Hindlimb muscle (tissue), 1 donor: ENCODE results near the gene OSBPL3. TPM values are rescaled to one million over a fixed set of nuclear protein-coding genes. Genes with fewer than 3 reads are reported as not detected.

ENCODE experiments used
- DNase-seq: peaks from one replicate; pipeline ENCODE4 v3.0.0-alpha.2; 2013
- polyA plus RNA-seq: library from polyadenylated mRNA; unstranded; fragments of 120-200 nt; gene quantifications from one replicate; pipeline ENCODE4 v1.2.1, GENCODE V29; 2013; ENCODE audit not compliant: insufficient read length

OSBPL3 gene
- polyA plus RNA-seq, 1 donor: 3.1 TPM

DNA sequence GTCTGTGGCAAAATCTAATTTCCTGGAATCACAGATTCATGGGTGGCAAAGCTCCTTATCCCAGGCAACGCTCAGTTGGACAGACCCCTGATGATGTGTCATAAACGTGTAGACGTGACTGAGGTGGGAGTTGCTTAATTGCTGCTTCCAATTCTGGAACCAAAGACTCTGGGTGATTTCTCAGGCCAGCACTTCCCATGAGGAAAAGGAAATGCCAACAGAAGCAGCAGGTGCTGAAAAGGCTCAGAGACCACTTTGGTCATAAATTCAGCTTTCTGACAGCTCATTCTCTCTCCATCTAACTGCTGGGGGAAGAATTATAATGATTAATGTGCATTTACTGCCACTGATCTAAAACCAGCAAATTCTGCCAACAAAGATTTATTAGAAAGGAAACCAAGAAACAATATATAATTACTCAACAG lies 88.7 kb downstream of the OSBPL3 start:
- DNase-seq: no peak

DNA sequence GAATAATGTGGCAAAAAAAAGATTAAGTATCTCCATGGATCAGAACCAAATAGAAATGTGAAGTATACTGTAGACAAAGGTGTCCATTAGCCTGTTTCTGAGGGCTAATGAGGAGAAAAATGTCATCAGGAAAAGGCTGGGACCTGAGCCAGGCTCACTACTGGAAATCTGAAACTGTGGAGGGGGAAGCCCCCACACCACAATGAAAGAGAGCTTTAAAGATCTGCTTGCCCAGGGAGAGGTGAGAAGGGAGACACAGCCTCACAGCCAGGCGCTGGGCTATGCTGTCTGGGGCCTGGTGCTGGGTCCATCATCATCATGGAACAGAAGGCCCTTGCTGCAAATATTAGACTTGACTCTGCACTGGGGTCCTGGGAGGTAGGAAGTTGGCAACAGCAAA lies 90.4 kb downstream of the OSBPL3 start:
- no peak for DNase-seq

DNA sequence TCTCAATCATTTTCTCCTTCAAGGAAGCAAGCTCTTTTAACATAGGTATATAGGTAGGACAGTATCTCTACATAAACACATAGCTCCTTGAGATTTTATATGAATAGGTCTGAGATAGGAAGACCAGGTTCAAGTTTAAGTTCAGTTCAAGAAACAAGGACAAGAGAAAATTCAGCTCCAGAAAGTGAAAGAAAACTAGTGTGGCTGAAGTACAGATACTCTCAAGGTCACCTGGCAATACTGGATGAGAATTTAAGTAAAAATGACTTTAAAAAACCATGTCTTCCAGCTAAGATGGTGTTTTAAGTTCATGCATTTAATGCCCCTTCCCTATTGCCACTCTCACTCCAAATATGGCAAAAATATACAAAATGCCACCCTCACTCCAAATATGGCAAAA lies 91.3 kb downstream of the OSBPL3 start:
- no peak for DNase-seq

DNA sequence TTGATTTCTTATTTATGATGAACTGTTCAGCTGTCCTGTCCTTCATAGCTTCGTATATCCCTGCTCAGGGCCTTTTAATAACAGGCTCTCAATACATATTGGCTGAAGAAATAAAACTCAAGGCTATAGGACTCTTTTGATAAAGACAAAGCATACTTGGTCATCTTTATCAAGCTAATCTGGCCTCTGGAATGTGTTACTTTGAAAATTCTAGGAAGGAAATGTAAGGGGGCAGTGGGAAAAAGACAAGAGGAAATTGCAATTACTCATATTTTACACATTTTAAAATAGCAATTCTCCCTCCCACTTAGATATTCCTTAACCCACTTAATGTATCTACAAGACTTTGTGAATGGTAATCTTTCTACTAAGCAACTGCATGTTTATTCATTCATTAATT lies 94.3 kb downstream of the OSBPL3 start:
- no peak for DNase-seq

DNA sequence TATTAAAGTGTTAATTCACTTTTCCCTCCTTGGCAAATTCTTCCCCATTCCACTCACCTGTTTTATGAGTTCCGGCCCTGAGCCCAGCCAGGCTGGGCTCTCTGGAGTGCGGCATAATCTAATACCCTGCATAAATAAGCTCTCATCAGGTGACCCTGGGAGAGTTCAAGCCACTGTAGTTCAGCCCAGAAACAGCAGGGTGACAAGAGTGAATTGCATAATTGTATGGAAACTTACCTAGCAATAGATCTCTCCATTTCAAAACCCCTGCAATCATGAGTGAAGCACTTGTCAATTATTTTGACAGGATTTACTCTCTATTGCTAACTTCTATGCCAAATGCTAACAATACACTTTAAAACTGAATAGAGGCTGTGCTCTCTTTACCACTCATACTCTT lies 94.7 kb downstream of the OSBPL3 start:
- DNase-seq: no peak

DNA sequence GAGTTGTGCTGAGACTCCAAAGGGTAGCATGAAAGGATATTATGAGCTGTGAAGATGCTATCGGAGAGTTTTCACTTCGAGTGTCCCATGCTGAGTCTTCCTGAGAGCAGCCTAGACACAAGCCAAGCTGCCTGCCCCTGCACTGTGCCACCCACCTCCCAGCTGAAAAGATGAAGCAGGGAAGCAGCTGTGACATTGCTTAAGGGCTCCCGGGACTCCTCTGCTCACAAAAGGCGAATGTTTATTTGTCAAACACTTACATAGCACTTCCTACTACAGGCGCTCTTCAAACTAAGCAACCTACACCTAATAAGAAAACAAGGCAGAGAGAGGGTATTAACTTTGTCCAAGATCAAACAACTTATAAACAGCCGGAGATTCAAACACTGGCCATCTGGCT lies 95.6 kb downstream of the OSBPL3 start:
- DNase-seq: no peak

DNA sequence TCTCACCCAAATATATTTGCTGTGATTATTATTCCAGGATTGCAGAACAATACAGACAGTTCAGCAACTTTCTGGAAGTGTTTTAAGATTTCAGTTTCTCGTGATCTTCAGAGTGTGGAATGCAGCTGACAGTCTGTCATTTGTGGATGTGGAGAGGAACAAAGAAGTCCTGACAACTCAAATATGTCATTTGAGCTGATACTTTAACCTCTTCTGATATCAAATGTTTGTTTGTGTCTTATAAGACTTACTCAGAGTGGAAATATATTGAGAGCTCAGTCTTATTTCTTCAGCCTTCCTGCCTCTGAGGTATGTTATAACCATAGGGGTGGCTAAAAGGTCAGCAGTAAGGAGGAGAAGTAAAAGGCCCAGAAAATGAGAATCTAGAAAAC lies 96.4 kb downstream of the OSBPL3 start:
- no peak for DNase-seq

DNA sequence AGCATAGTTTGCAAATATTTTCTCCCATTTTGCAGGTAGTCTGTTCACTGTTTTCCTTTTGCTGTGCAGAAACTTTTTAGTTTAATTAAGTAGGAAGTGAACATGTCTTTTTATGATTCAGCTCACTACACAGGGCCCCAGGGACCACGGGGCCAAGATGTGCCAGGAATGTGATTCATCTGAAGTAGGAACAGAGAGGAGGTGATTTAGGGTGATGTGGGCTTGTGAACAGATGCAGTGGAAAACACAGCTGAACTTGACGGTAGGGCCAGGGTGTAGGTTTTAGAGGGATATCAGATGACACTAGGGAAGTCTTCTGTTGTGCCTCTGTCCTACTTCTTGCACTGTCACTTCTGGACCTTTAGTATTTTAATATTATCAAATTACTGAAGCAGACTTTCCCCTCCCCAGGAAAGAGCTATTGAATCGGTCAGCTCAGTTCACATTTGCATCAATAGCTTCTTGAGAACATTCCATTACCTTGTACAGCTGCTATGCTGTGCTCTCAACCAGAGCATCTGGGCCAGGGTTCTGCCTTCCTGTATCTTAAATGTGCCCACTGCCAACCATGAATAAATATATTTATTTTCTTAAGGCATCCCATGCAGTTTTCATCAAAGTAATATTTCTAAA lies 96.9 kb downstream of the OSBPL3 start:
- DNase-seq: peak; percentile 15

DNA sequence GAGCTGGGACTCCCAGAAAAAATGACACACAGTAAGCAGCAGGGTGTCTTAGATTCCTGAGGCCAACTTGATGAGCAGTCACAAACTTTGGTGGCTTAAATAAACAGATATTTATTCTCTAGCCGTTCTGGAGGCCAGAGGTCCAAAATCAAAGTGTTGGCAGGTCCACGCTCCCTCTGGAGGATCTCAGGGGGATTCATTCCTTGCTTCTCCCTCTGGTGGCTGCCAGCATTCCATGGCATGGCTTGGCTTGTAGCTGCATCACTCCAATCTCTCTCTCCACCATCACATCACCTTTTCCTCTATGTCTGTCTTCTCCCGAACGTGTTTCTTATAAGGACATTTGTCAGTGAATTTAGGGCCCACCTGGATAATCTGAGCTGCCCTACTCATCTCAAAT lies 98.4 kb downstream of the OSBPL3 start:
- DNase-seq: no peak

DNA sequence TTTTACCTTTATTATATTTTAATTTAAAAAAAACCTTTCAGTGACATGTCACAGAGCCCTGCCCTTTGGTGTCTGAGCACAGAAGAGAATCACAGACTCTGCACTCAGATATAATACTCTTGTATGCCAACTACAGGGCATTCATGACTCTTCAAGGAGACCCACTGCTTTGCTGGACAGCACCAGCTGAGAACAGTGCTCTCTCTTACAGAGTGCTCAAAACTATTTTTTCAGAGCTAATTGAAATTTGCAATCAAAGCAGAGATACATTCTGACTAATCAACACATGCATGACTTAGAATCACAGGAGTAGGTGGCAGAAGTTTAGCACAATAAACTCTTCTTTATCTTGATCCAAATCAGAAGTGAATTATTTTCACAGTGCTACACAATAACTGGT lies 99.1 kb downstream of the OSBPL3 start:
- DNase-seq: no peak

DNA sequence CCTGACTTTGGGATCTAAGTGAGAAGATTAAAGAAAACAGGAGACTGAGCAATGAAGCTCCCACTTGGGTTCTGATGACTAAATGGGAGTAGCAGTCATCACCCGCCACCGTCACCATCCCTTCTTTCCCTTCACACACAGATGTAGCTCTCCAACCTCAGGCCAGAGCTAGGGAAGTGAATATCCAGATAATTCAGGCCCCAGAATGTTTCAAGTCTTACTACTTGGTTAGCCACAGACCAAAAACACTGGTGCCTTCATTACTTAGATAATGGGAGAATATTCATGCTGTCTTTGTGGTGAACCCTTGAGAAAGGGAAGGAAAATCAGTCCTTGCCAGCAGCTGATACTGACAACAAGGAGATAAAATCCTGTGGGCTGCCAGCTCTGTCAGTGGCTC lies 100.7 kb downstream of the OSBPL3 start:
- no peak for DNase-seq

DNA sequence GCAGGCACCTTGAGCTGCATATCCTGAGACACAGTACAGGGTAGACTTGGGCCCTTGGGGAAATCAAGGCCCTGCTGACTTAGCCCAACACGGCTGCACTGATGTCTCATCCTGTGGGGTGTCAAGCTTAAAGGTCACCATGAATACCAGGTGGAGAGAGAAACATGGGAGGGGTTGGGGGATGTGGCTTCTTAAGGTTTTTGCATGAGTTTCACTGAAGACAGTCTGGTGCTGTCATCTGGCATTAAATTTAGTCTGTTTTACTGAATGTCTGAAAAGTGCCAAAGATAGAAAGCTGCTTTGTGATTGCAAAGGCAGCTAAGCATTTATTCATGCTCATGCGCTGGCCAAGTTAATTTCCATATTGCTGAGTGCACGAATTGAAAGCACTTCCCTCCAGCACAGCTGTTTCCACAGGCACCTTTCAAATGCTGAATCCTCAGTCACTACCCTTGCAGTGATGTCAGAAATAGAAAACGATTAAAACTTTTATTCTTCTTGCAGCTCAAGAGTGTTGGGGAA lies 102.1 kb downstream of the OSBPL3 start:
- peak; percentile 51 for DNase-seq

DNA sequence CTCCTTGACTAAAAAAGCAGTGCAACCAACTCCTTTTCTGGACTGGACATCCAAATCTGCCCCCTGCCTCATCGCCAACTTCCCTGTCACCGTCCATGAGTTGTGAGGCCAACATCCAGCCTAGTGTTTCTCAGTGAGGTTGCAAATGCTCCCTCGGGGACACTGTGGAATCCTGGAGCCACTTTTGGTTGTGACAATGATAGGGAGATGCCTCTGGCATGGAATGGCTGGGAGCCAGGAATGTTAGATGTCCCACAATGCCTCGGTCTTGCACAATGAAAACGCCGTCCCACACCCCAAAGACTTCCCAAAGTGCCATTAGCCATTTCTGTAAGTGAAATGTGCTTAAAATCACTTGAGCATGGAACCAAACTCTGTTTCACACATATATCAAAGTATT lies 105.2 kb downstream of the OSBPL3 start:
- DNase-seq: no peak

DNA sequence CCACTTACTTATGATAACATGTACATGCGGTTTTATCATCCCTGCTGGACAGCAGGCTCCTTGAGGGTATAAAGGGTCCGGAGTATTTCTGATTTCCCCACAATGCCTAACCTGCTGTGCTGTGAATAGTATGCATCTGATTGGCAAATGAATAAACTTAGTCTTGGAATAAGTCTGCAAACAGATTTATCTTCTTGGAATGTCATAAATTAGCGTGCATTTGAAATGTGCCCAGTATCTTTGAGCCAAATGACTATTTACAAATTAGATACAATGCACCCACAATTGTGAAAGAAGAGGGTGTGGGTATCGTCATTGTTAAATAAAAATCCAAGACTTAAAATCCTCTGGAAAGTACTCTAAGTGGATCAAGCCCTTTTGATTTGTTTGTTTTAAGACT lies 106.0 kb downstream of the OSBPL3 start:
- no peak for DNase-seq

DNA sequence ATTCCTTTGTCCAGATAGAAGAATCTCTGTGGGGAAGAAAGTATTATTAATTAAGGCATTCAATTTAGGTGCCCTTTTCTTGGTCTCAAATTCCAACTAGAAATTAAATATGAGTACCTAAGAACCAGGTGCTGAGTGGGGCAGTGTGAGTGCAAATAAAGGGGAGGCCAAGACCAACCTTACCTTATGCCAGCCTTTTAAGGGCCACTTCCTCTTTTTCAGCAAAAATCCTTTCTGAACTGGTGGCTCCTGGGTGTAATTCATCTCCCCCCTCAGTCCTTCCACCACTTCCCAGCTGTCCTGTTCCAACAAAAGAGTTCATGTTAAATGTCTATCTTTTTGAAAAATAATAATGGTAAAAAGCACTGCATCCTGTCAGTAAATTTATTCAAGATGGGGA lies 108.2 kb downstream of the OSBPL3 start:
- DNase-seq: no peak

DNA sequence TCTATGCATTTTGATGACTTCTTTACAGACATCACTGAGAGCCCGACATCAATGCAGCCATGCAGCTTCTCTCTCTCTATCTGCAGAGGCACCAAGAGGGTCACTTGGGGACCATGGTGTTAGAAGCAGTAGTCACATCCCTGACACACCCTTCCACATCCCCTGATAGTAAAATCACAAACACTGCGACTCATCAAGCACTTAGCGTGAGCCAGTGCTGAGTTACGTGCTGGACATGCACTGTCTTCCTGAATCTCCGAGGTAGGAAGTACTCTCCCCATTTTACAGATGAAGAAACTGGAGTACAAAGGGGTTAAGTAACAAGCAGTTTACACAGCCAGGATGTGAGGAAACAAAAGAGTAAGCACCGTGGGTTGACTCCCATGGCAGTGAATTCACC lies 109.2 kb downstream of the OSBPL3 start:
- DNase-seq: no peak

DNA sequence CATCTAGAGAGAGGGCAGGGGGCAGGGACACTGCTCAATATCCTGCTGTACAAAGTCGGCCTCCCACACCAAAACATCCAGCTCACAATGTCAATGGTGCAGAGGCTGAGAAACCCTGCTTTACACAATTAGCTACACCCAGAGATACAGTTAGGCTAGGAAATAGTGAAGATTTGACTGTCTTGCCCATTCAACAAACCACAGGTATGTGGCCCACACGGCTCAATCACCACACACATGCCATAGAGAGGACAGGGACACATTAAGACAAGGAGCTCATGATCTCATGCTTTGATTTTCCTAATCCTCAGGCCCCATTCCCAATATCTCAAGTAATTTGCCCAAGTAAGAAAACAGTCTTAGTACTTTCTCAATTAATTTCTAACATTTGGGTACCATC lies 110.4 kb downstream of the OSBPL3 start:
- DNase-seq: no peak

DNA sequence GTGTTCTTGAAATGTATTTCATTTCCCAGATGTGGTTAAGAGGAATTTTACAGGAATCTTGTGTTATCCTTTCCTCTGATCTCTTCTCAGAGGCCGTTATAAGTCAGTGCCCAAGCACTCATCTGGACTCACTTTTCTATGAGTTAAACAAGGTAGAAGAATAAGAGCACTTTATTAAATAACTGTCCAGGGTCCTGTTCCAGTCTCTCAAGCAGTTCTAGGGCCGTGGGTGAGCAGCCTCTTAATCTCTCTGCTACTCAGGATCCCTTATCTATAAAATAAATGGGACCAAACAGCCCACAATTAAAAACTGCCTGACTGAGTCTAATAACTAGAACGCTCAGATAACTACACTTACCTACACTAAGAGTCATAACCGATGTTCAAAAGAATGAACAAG lies 111.2 kb downstream of the OSBPL3 start:
- no peak for DNase-seq

DNA sequence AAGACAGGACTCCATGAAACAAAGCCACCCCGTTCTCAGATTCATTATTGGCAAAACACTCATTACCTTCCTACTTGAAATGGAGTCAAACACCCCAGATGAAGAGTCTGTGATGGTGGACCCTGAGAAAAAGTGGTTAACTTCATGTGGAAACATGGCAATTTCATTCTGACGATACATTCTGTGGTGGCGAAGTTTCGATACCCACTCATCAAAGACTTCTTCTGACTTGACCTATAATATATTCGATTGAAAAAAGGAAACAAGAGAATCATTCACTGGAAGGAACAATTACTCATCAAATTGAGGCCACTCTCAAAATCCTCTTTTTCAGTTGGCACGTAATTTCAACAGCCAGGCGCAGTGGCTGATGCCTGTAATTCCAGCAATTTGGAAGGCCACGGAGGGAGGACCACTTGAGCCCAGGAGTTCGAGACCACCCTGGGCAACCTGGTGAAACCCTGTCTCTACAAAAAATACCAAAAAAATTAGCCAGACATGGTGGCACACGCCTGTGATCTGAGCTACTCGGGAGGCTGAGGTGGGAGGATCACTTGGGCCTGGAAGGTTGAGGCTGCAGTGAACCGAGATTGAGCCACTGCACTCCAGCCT lies 113.9 kb downstream of the OSBPL3 start:
- DNase-seq: no peak

DNA sequence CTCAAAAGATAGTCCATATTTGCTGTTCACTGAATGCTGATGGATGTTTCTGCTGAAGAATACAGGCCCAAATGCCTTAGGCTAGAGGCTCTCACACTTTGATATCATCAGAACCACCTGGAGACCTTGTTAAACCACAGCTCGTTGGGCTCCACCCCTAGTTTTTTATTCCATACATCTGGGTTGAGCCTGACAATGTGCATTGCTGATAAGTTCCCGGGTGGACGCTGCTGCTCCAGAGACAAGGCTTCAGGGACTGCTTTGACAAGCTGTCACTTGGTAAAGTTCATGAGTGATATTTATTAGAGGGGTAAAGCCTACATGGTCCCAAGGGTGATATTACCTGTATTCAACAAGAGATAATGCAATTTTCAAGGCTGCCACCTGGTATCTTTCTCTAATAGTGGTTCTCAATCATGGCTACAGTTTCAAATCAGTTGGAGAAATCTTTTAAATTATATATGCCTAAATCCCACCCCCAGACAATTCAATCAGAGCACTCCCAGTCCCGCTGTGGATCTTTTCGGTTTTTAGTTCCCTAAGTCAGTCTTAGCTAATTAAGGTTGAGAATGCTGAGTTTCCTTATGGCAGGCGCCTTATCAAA lies 115.7 kb downstream of the OSBPL3 start:
- DNase-seq: no peak

DNA sequence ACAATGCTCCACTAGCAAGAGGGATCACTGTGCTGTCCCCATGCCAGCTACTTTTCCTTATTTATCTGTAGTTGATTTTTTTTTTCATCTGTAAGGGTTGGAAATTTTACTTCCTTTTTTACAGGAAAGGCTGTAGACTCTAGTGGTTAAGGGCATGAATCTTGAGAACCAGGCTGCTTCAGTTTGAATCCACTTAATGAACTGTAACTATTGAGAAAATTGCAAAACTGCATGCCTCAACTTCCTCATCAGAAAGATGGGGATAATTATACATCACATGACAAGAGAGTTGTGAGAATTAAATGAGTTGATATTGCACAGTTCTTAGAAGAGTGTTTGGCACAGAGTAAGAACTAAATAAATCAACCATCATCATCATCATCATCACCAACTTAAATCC lies 116.4 kb downstream of the OSBPL3 start:
- DNase-seq: no peak

DNA sequence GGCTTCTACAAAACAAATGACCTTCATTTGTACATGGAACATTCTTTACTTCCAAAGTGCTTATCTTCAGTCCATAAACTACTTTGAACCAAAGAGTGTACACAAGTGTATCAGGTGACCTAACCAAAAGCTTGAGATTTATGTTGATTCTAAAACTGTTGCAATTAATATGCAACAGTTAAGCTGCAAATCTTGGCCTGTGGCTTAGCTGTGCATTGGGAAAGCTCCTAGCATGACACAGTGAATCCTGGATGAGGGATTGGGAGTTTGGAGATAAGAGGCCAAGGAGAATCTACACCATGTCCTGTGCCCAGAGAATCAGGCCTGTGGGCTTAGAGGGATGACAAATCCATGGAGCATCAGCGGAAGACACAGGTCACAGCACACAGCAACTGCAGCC lies 117.5 kb downstream of the OSBPL3 start:
- no peak for DNase-seq

DNA sequence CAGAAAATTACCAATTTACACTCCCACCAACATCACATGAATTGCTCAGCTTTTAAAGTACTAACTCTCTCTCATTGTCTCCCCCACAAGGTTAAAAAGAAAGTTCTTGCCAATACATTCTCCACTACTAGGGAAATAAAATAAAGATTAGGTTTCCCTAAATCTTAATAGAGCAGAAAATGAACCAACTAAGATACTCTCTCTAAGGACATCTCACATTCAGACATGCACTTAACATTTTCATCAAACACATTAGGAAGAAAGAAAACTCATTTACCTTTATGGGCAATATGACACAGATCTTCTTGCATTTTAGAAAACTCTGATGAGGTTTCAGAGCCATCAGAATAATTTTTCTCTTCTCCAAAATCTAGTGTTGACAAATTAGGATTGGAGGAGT lies 118.6 kb downstream of the OSBPL3 start:
- DNase-seq: no peak

DNA sequence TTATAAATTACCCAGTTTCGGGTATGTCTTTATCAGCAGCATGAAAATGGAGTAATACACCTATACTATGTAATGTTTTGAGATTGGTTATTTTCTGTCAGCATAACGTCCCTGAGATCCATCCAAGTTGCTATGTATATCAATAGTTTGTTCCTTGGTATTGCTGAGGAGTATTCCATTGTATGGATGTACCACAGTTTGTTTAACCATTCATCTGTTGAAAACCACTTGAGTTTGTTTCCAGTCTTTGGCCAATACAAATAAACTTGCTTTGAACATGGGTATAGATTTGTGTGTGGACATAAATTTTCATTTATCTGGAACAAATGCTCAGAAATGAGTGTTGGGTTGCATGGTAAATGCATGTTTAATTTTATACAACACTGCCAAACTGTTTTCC lies 119.4 kb downstream of the OSBPL3 start:
- DNase-seq: no peak
